K562 (cell line): ENCODE results near the gene SPTAN1. TPM values are rescaled to one million over a fixed set of nuclear protein-coding genes. Genes with fewer than 3 reads are reported as not detected.

ENCODE experiments used
- CHCHD3 ChIP-seq: fragments of 250-450 bp; sonication (Bioruptor Pico); IDR thresholded peaks from 2 replicates; pipeline ENCODE4 v2.1.2; 2022; ENCODE audit warnings: mild to moderate bottlenecking
- CREB1 ChIP-seq, 2 experiments: sonication (generic) in 1 of 2; formaldehyde crosslinking in 1 of 2; IDR thresholded peaks; 2 replicates each; pipeline versions ENCODE4 v1.6.1 to v1.8.0; 2012 to 2022; ENCODE audit warnings: inconsistent platforms in 1 of 2, mild to moderate bottlenecking in 1 of 2, missing genetic modification reagents in 1 of 2, moderate library complexity in 1 of 2
- CREM ChIP-seq: IDR thresholded peaks from 2 replicates; pipeline ENCODE4 v1.6.1; 2014; ENCODE audit warnings: antibody characterized with exemption, low read depth
- CTBP1 ChIP-seq: fragments of 450-650 bp; IDR thresholded peaks from 2 replicates; pipeline ENCODE4 v1.6.1; 2016; ENCODE audit warnings: borderline replicate concordance
- MTA1 ChIP-seq: fragments of 450-650 bp; IDR thresholded peaks from 2 replicates; pipeline ENCODE4 v1.6.1; 2017; ENCODE audit warnings: borderline replicate concordance
- NFATC3 ChIP-seq: fragments of 450-650 bp; IDR thresholded peaks from 2 replicates; pipeline ENCODE4 v1.6.1; 2017; ENCODE audit warnings: mild to moderate bottlenecking
- NFE2L1 ChIP-seq: fragments of 450-650 bp; IDR thresholded peaks from 2 replicates; pipeline ENCODE4 v1.6.1; 2016; ENCODE audit warnings: missing genetic modification characterization, low read depth, mild to moderate bottlenecking, missing compliant biosample characterization, moderate library complexity, borderline replicate concordance
- NR3C1 ChIP-seq: sonication (generic); formaldehyde crosslinking; IDR thresholded peaks from 2 replicates; pipeline ENCODE4 v1.8.1; 2022; ENCODE audit warnings: missing genetic modification reagents
- POLR2AphosphoS2 ChIP-seq: IDR thresholded peaks from 2 replicates; pipeline ENCODE4 v1.6.1; 2012; ENCODE audit warnings: low read length, improper control_type of control experiment
- TAF7 ChIP-seq: fragments of 450-650 bp; IDR thresholded peaks from 2 replicates; pipeline ENCODE4 v1.6.1; 2016; ENCODE audit warnings: missing genetic modification characterization, missing compliant biosample characterization
- YY1 ChIP-seq, 3 experiments: IDR thresholded peaks; 2 replicates each; pipeline ENCODE4 v1.6.1; 2011; ENCODE audit warnings: low read length in 2 of 3, mild to moderate bottlenecking in 2 of 3, moderate library complexity in 2 of 3, borderline replicate concordance in 1 of 3, control low read depth in 1 of 3, low read depth in 1 of 3; ENCODE audit not compliant: insufficient read depth in 3 of 3, insufficient replicate concordance in 2 of 3, control insufficient read depth in 1 of 3, insufficient read length in 1 of 3; ENCODE audit errors: extremely low read depth in 1 of 3
- ZNF561 ChIP-seq: fragments of 450-650 bp; formaldehyde crosslinking; conservative IDR thresholded peaks from 2 replicates; pipeline ENCODE4 v1.4.0; 2020; ENCODE audit warnings: mild to moderate bottlenecking, moderate library complexity
- ZNF778 ChIP-seq: fragments of 450-650 bp; formaldehyde crosslinking; IDR thresholded peaks from 2 replicates; pipeline ENCODE4 v1.4.0; 2020; ENCODE audit warnings: mild to moderate bottlenecking, moderate library complexity
- polyA plus RNA-seq, 8 experiments: library from polyadenylated mRNA; depleted of rRNA in 4 of 8; stranded (reverse) in 5 of 8; unstranded in 3 of 8; fragments of >200 nt; fragmentation: Nextera tagmentation in 2 of 8; fragmentation: Illumina TruSeq in 1 of 8; extraction: Ambion mirVana in 2 of 8; extraction: Trizol in 1 of 8; gene quantifications; 2 replicates each; pipeline versions ENCODE4 v1.2.1 to v1.2.3, GENCODE V29; 2011 to 2014; ENCODE audit warnings: inconsistent platforms in 1 of 8, missing spikeins in 1 of 8
- total RNA-seq, 7 experiments: library from RNA; depleted of rRNA in 6 of 7; stranded (reverse); fragments of >200 nt in 6 of 7; fragmentation: Illumina TruSeq in 2 of 7; extraction: Trizol in 2 of 7; gene quantifications; 2 replicates each; pipeline versions ENCODE4 v1.2.1 to v1.2.3, GENCODE V29; 2011 to 2021; ENCODE audit warnings: low replicate concordance in 1 of 7
- TF ChIP-seq, protein P1 (sequence below), 2 experiments: fragments of 250-450 bp in 1 of 2; fragments of 450-650 bp in 1 of 2; sonication (Bioruptor Pico) in 1 of 2; IDR thresholded peaks; 2 replicates each; pipeline versions ENCODE4 v1.6.1 to v1.8.0; 2016 to 2021; ENCODE audit warnings: mild to moderate bottlenecking in 2 of 2, moderate library complexity in 2 of 2, missing compliant biosample characterization in 1 of 2, missing genetic modification characterization in 1 of 2
- TF ChIP-seq, protein P2 (sequence below): sonication (generic); formaldehyde crosslinking; IDR thresholded peaks from 2 replicates; pipeline ENCODE4 v1.8.0; 2022; ENCODE audit warnings: mild to moderate bottlenecking, missing genetic modification reagents
- TF ChIP-seq, protein P3 (sequence below): fragments of 450-650 bp; formaldehyde crosslinking; IDR thresholded peaks from 2 replicates; pipeline ENCODE4 v1.4.0; 2020; ENCODE audit warnings: mild to moderate bottlenecking, moderate library complexity
- TF ChIP-seq, protein P4 (sequence below): fragments of 450-650 bp; formaldehyde crosslinking; IDR thresholded peaks from 2 replicates; pipeline ENCODE4 v1.4.0; 2020; ENCODE audit warnings: mild to moderate bottlenecking, mixed read lengths

The SPTAN1 gene
- total and polyA plus RNA-seq, 9 of the 15 experiments (the other 6 are each of a cell fraction or from before 2014, with no cell fraction given) = 1.5 to 13.5 (median 6.8) TPM

DNA sequence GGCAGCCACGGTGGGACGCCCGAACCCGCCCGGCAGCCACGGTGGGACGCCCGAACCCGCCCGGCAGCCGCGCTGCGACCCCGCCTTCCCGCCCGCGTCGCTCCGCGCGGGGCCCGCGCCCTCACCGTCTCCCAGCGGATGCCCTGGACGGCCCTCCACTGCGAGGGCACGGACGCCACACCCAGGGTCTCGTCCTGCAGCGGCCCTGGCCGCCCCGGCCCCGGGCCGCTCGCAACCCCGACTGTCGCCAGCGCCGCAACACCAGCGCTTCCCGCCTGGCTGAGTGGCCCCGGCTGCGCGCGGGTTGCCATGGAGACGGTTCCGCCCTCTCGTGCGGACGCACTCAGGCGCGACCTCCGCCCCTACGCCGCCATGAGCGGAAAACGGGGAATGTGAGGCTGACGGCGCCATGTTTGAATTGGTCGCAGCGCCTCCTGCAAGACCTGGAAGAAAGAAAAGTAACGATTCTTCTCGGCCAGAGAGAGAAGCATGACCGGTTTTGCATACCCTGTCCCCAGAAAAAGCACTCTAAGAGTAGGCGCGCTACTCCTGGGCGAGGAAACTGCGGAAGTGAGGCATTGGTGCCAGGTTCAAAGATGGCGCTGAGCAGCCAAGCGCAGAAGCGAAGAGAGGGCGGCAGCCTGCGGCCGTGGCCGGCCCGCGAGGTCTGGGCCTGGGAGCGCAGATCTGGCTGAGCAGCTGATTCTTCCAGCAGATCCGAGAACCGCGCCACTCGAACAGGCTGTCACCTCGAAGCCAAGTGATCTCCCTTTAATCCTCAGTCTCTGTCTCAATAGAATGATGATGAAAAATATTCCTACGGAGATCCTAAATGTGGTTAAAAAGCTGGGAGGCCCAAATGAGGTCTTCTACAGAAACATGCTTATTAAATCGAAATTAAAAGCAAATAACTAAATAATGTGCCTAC lies 104.3 kb downstream of the SPTAN1 start, which contains the start of gene DYNC2I2 (continued):
- TF ChIP-seq ZNF561 (CRISPR knock-in tag) = no peak
- no peak; the same call in 1 of the 2 replicates for TF ChIP-seq CHCHD3 (CRISPR knock-in tag)
- peak; percentile 96 for TF ChIP-seq TAF7 (tag)
- TF ChIP-seq MTA1 = peak; percentile 97
- TF ChIP-seq, protein P1, sequence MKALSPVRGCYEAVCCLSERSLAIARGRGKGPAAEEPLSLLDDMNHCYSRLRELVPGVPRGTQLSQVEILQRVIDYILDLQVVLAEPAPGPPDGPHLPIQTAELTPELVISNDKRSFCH (CRISPR knock-in tag; IDR thresholded peaks at IDR 0.05) = no peak
- TF ChIP-seq, protein P1 (tag; IDR thresholded peaks at IDR 0.05) = peak; percentile 98
- peak; percentile 98 for TF ChIP-seq CREM
- TF ChIP-seq CTBP1 = peak; percentile 98
- peak; percentile 98 to 100 (median 99) for TF ChIP-seq YY1 (IDR thresholded peaks at IDR 0.05; ENCODE audit: borderline replicate concordance in 1 of 3, control insufficient read depth in 1 of 3, extremely low read depth in 1 of 3, insufficient read depth in 3 of 3, insufficient read length in 1 of 3, insufficient replicate concordance in 2 of 3, low read depth in 1 of 3, low read length in 2 of 3)
- peak; percentile 96 for TF ChIP-seq CREB1 (IDR thresholded peaks at IDR 0.05)
- TF ChIP-seq CREB1 (CRISPR knock-in tag; IDR thresholded peaks at IDR 0.05) = peak; percentile 96
- TF ChIP-seq NFATC3 = no peak
- TF ChIP-seq, protein P2, sequence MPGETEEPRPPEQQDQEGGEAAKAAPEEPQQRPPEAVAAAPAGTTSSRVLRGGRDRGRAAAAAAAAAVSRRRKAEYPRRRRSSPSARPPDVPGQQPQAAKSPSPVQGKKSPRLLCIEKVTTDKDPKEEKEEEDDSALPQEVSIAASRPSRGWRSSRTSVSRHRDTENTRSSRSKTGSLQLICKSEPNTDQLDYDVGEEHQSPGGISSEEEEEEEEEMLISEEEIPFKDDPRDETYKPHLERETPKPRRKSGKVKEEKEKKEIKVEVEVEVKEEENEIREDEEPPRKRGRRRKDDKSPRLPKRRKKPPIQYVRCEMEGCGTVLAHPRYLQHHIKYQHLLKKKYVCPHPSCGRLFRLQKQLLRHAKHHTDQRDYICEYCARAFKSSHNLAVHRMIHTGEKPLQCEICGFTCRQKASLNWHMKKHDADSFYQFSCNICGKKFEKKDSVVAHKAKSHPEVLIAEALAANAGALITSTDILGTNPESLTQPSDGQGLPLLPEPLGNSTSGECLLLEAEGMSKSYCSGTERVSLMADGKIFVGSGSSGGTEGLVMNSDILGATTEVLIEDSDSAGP (CRISPR knock-in tag) = peak; percentile 73; the same call in 1 of the 2 replicates
- peak; percentile 67; the same call in 1 of the 2 replicates for TF ChIP-seq POLR2AphosphoS2
- no peak for TF ChIP-seq ZNF778 (CRISPR knock-in tag)
- TF ChIP-seq, protein P3, sequence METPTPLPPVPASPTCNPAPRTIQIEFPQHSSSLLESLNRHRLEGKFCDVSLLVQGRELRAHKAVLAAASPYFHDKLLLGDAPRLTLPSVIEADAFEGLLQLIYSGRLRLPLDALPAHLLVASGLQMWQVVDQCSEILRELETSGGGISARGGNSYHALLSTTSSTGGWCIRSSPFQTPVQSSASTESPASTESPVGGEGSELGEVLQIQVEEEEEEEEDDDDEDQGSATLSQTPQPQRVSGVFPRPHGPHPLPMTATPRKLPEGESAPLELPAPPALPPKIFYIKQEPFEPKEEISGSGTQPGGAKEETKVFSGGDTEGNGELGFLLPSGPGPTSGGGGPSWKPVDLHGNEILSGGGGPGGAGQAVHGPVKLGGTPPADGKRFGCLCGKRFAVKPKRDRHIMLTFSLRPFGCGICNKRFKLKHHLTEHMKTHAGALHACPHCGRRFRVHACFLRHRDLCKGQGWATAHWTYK (CRISPR knock-in tag) = peak; percentile 96
- TF ChIP-seq NFE2L1 (tag) = no peak
- TF ChIP-seq NR3C1 = no peak
- TF ChIP-seq, protein P4, sequence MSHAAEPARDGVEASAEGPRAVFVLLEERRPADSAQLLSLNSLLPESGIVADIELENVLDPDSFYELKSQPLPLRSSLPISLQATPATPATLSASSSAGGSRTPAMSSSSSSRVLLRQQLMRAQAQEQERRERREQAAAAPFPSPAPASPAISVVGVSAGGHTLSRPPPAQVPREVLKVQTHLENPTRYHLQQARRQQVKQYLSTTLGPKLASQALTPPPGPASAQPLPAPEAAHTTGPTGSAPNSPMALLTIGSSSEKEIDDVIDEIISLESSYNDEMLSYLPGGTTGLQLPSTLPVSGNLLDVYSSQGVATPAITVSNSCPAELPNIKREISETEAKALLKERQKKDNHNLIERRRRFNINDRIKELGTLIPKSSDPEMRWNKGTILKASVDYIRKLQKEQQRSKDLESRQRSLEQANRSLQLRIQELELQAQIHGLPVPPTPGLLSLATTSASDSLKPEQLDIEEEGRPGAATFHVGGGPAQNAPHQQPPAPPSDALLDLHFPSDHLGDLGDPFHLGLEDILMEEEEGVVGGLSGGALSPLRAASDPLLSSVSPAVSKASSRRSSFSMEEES (CRISPR knock-in tag) = no peak
